GM18505 (cell line): Measurements from ENCODE around the gene GNL2.
"Not testable (repeated sequence)": the region's sequence is repeated elsewhere in the genome, so short reads cannot be mapped to it uniquely, and the experiment has no call there.

ENCODE experiments used
- ATAC-seq: cut with Tn5 transposase; IDR thresholded peaks from one replicate; pipeline ENCODE4 v1.9.1; 2021; ENCODE audit not compliant: unreplicated experiment
- POLR2A ChIP-seq: IDR thresholded peaks from 4 replicates; pipeline ENCODE4 v1.6.1; 2011; ENCODE audit warnings: borderline replicate concordance; ENCODE audit not compliant: insufficient read depth, insufficient read length; ENCODE audit errors: extremely low read depth

Gene GNL2

GRCh38 chr1:37519613-37520012 is 76.1 kb downstream of the GNL2 start:
- TF ChIP-seq POLR2A = no peak
- ATAC-seq = no peak

DNA sequence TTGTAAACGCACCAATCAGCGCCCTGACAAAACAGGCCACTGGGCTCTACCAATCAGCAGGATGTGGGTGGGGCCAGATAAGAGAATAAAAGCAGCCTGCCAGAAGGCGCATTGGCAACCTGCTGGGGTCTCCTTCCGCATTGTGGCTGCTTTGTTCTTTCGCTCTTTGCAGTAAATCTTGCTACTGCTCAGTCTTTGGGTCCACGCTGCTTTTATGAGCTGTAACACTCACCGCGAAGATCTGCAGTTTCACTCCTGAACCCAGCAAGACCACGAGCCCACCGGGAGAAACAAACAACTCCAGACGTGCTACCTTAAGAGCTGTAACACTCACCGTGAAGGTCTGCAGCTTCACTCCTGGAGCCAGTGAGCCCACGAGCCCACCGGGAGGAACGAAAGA is 76.8 kb downstream of the GNL2 start:
- not testable (repeated sequence) for ATAC-seq

DNA sequence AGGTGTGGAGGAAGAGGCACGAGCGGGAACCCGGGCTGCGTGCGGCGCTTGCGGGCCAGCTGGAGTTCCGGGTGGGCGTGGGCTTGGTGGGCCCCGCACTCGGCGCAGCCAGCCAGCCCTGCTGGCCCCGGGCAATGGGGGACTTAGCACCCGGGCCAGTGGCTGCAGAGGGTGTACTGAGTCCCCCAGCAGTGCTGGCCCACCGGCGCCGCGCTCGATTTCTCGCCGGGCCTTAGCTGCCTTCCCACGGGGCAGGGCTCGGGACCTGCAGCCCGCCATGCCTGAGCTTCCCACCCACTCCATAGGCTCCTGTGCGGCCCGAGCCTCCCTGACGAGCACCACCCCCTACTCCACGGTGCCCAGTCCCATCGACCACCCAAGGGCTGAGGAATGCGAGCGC is 77.5 kb downstream of the GNL2 start:
- ATAC-seq = not testable (repeated sequence)

DNA sequence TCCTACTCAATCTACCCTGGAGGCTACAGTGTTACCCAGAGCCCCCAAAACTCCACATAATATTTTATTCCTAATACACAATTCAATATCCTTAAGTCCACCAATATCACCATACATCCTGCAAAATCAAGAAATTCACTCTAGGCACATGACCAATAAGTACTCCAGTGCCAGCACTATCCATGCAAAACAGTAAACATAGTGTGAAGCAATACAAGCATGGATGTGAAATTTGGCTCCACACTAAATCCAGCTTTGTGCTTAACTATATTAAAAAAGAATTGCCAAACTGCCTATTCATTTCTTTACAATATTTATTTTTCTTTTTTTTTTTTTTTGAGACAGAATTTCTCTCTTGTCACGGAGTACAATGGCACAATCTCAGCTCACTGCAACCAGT is 78.2 kb downstream of the GNL2 start:
- ATAC-seq = no peak
- TF ChIP-seq POLR2A = no peak
